Heart right ventricle (tissue), 16 donors: ENCODE measurements around the gene AP5S1. TPM values are rescaled to one million over a fixed set of nuclear protein-coding genes. Genes with fewer than 3 reads are reported as not detected.
A peak's percentile ranks its signal among the peaks of the same experiment; 100 is the strongest.

Experiments used
- ATAC-seq, 8 donors: fragments of 200-7000 bp; cut with Tn5 transposase; one replicate each; pipeline ENCODE4 v1.9.1; 2020; ENCODE audit warnings: mild to moderate bottlenecking in 8 of 8, moderate library complexity in 8 of 8, moderate number of reproducible peaks in 1 of 8
- DNase-seq, 2 donors: peaks; one replicate each; pipeline ENCODE4 v3.0.0-alpha.2; 2020
- H3K27ac ChIP-seq, 10 donors: fragments of 200-600 bp; sonication (generic) in 2 of 10; one replicate each; pipeline versions ENCODE4 v1.5.0 to v1.8.0; 2020 to 2022; ENCODE audit warnings: mild to moderate bottlenecking in 3 of 10
- H3K27me3 ChIP-seq, 7 donors: fragments of 200-600 bp; one replicate each; pipeline ENCODE4 v1.8.0; 2021 to 2022; ENCODE audit warnings: mild to moderate bottlenecking in 2 of 7
- H3K36me3 ChIP-seq, 9 donors: fragments of 200-600 bp; sonication (generic) in 1 of 9; one replicate each; pipeline versions ENCODE4 v1.5.0 to v1.8.0; 2020 to 2022; ENCODE audit warnings: mild to moderate bottlenecking in 2 of 9
- H3K4me1 ChIP-seq, 9 donors: fragments of 200-600 bp; sonication (generic) in 1 of 9; one replicate each; pipeline versions ENCODE4 v1.5.0 to v1.8.0; 2020 to 2022; ENCODE audit warnings: mild to moderate bottlenecking in 4 of 9
- H3K4me3 ChIP-seq, 10 donors: fragments of 200-600 bp; sonication (generic) in 2 of 10; one replicate each; pipeline versions ENCODE4 v1.5.0 to v1.8.0; 2020 to 2022; ENCODE audit warnings: mild to moderate bottlenecking in 7 of 10, moderate library complexity in 2 of 10
- H3K9me3 ChIP-seq, 11 donors: fragments of 200-600 bp in 10 of 11; sonication (generic) in 2 of 11; one replicate each; pipeline versions ENCODE4 v1.5.0 to v1.8.0; 2013 to 2022; ENCODE audit warnings: mild to moderate bottlenecking in 2 of 11, control low read depth in 1 of 11, moderate library complexity in 1 of 11
- CTCF ChIP-seq, 9 donors: fragments of 200-600 bp; sonication (generic) in 2 of 9; IDR thresholded peaks; one replicate each; pipeline versions ENCODE4 v1.5.0 to v1.8.0; 2021 to 2022; ENCODE audit warnings: antibody characterized with exemption in 9 of 9, mild to moderate bottlenecking in 5 of 9, moderate library complexity in 1 of 9
- WGBS, 2 donors: extraction: QIAGEN DNeasy Blood & Tissue Kit; methylation state at CpG; one replicate each; pipeline ENCODE4 v1.1.7; 2013; ENCODE audit warnings: inconsistent platforms in 1 of 2; 5-methylcytosine and 5-hydroxymethylcytosine counted together
- intact Hi-C, 10 donors: fragments of 100-400 bp; cut with DNase I; formaldehyde crosslinking; loops; one replicate each; pipeline versions ENCODE4 v1.11.1 to v1.14.2; 2022
- polyA plus RNA-seq, 2 donors: library from polyadenylated mRNA; stranded (reverse); fragments of 200-250 nt; gene quantifications; one replicate each; pipeline ENCODE4 v1.2.3, GENCODE V29; 2013
- total RNA-seq, 10 donors: library from RNA; stranded (reverse); fragmentation: NEBNext Ultra II Directional in 3 of 10; extraction: Animal tissue kit (Norgen Biotek cat#: 25700) in 3 of 10; gene quantifications; one replicate each; pipeline versions ENCODE4 v1.2.1 to v1.2.4, GENCODE V29; 2021 to 2023
- donor health status: Arrhythmogenic right ventricular cardiomyopathy.
- donor health status: ischemic (EF 13 %, LVEDD 7.1; RV severe dilation, severe dysfunction).
- donor health status: healthy with polysubstance abuse.
- donor health status: DM: no; HTN: yes; CAD: no.
- donor health status: DM: no; HTN: no; CAD: no.
- donor health status: ischemic (EF 25% LVEDD 6.9; RV normal size, moderate dysfunction).
- donor health status: ischemic (EF 25% LVEDD 5.7; RV mildly dilated, moderate dysfunction).
- donor health status: healthy.
- donor health status: DM: yes; HTN: yes; CAD: no.
- donor health status: Ischemic cardiomyopathy.
- donor health status: ischemic (EF 35%, LVEDD 5.7; RV mildly dilated, moderate dysfunction).
- donor health status: nonischemic (EF 11% LVEDD 7.7; RV severe dilation, severe dysfunction).
- donor health status: DM: yes; HTN: yes; CAD: no.
- donor health status: PGD.
- donor health status: ischemic (EF 29% LVEDD 5.4; RV normal size, mild dysfunction).
- donor health status: nonischemic (EF 23%, LVEDD 6.1; RV moderate dilation, normal function).

Gene AP5S1
- total and polyA plus RNA-seq, 12 donors = 7.2 to 17.5 (median 14.5) TPM

- DNase-seq (no peak), ATAC-seq (peak in 3 of 8 donors; percentile 3 to 6 (median 5))
- intact Hi-C loops = loop anchor here in 1 of 10 donors (10.0 kb wide), 1 partner anchor 103 kb away; no protein-coding TSS in a partner anchor
- WGBS, 2 donors = 10 to 13% methylated on average over 16 of the region's 16 CpGs
- peak overlapping the region; percentile 30 to 63 (median 58) for H3K4me3 ChIP-seq
- H3K27me3 ChIP-seq = peaks cover 0 to 17% (median 0%) of the 10 kb centered on the region in 7 donors
- peaks cover 16 to 32% (median 19%) of the 10 kb centered on the region in 9 donors for H3K4me1 ChIP-seq
- peaks cover 0 to 4% (median 0%) of the 10 kb centered on the region in 11 donors for H3K9me3 ChIP-seq
- TF ChIP-seq CTCF (IDR thresholded peaks at IDR 0.05) = no peak
- peaks cover 0 to 3% (median 0%) of the 10 kb centered on the region in 9 donors for H3K36me3 ChIP-seq
- H3K27ac ChIP-seq = peak overlapping the region in 2 of 10 donors; percentile 14 to 32
Measured at GRCh38 chr20:3777381-3777715, 43.0 kb upstream of the AP5S1 start.

GRCh38 chr20:3777716-3778629 is 42.4 kb upstream of the AP5S1 start:
- ATAC-seq = peak; percentile 57 to 76 (median 65)
- H3K27me3 ChIP-seq = peaks cover 0 to 17% (median 0%) of the 10 kb centered on the region in 7 donors
- peak in 1 of 9 donors; percentile 30 for TF ChIP-seq CTCF (IDR thresholded peaks at IDR 0.05)
- H3K36me3 ChIP-seq = peaks cover 0 to 3% (median 0%) of the 10 kb centered on the region in 9 donors
- H3K27ac ChIP-seq = peak overlapping the region in 3 of 10 donors; percentile 14 to 32 (median 22)
- intact Hi-C loops = loop anchor here in 1 of 10 donors (10.0 kb wide), 1 partner anchor 103 kb away; no protein-coding TSS in a partner anchor
- peaks cover 16 to 32% (median 19%) of the 10 kb centered on the region in 9 donors for H3K4me1 ChIP-seq
- WGBS, 2 donors = 3 to 5% methylated on average over 70 of the region's 70 CpGs
- H3K9me3 ChIP-seq = peaks cover 0 to 4% (median 0%) of the 10 kb centered on the region in 11 donors
- peak overlapping the region; percentile 30 to 63 (median 58) for H3K4me3 ChIP-seq
- DNase-seq = peak; percentile 65 to 74

DNA sequence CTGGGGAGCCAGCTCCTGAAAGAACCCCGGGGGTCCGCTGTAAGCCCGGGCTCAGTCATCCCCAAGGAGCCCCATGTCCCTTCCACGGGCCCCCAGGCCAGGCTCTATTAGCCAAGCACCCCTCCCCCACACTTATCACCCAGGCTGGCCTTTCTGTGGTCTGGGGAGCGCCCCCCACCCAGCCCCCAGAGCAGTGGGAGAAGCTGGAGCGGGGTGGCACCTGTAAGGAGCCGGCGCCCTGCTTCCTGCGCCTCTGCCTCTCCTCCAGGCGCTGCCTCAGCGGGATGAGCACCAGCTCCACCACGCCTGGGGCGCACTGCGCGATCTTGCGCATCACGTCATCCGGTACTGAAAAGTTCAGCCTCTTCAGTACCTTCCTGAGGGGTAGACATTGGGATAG is 41.4 kb upstream of the AP5S1 start:
- Histone ChIP-seq H3K4me1 (peaks cover 18 to 42% (median 26%) of the 10 kb centered on the region in 9 donors), H3K9me3 (peaks cover 0 to 4% (median 0%) of the 10 kb centered on the region in 11 donors), H3K27me3 (peaks cover 0 to 17% (median 0%) of the 10 kb centered on the region in 7 donors), H3K36me3 (peaks cover 0 to 8% (median 0%) of the 10 kb centered on the region in 9 donors), H3K4me3 (no peak overlapping the region), H3K27ac (no peak overlapping the region)
- DNase-seq (no peak), ATAC-seq (no peak)
- intact Hi-C loops = loop anchor here in 1 of 10 donors (10.0 kb wide), 1 partner anchor 104 kb away; no protein-coding TSS in a partner anchor
- TF ChIP-seq CTCF (IDR thresholded peaks at IDR 0.05) = no peak
- 23 to 44% methylated on average over 18 of the region's 18 CpGs for WGBS, 2 donors
